Subcutaneous adipose tissue (tissue), 4 donors: ENCODE results near the gene RPS10. TPM values are rescaled to one million over a fixed set of nuclear protein-coding genes. Genes with fewer than 3 reads are reported as not detected.

Experiments
- total RNA-seq, 4 donors: library from RNA; depleted of rRNA; stranded (reverse); fragments of >200 nt; gene quantifications; one replicate each; pipeline ENCODE4 v1.1.0, GENCODE V29; 2016
- TF ChIP-seq, protein P1 (sequence below): fragments of 450-650 bp; IDR thresholded peaks from one replicate; pipeline ENCODE4 v1.5.1; 2016; ENCODE audit warnings: low read depth, mild to moderate bottlenecking, control low read depth, antibody characterized with exemption, moderate library complexity

The RPS10 gene
- total RNA-seq, 4 donors from 2014 or later: 1,387 to 2,386 (median 2,131) TPM

DNA sequence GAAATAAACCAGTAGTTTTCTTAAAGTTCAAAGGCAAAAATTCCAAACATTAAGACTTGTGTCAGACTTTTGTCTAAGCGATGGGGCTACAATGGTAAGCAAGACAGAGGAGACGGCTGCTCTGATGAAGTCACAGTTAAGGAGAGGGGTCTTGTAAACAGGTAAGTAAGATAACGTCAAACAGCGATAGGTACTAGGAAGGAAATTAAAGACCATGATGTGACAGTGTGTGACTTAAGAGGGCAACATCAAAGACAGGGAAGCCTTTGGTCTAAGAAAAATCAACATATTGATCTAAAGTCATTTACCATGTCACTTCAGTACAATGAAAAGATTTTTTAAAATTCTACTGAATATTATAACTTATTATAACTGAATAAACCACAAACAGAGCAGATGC lies 56.5 kb downstream of the RPS10 start:
- TF ChIP-seq, protein P1, sequence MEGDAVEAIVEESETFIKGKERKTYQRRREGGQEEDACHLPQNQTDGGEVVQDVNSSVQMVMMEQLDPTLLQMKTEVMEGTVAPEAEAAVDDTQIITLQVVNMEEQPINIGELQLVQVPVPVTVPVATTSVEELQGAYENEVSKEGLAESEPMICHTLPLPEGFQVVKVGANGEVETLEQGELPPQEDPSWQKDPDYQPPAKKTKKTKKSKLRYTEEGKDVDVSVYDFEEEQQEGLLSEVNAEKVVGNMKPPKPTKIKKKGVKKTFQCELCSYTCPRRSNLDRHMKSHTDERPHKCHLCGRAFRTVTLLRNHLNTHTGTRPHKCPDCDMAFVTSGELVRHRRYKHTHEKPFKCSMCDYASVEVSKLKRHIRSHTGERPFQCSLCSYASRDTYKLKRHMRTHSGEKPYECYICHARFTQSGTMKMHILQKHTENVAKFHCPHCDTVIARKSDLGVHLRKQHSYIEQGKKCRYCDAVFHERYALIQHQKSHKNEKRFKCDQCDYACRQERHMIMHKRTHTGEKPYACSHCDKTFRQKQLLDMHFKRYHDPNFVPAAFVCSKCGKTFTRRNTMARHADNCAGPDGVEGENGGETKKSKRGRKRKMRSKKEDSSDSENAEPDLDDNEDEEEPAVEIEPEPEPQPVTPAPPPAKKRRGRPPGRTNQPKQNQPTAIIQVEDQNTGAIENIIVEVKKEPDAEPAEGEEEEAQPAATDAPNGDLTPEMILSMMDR: no peak

Other genes with a start within 250 kb of the RPS10 start
- gene HMGA1, start 189.2 kb downstream of the RPS10 start, total RNA-seq: 10 to 100 TPM; 10.3 to 21.4 (median 13.5) TPM
- gene SMIM29, start 177.1 kb downstream of the RPS10 start, total RNA-seq: 10 to 100 TPM; 11.3 to 23.3 (median 19.5) TPM
- gene NUDT3, start 33.4 kb downstream of the RPS10 start, total RNA-seq: 10 to 100 TPM; 27.2 to 33.5 (median 30.5) TPM
- gene PACSIN1, start 40.0 kb upstream of the RPS10 start, total RNA-seq: under 1 TPM in 1 of 4 donors, not detected in 3; 0.22 TPM
- under 1 TPM in 1 of 4 donors, not detected in 3; 0.22 TPM for gene SPDEF, start 130.3 kb upstream of the RPS10 start, total RNA-seq